GM19043 (cell line): ENCODE data around the gene TAF1B.
A peak's percentile ranks its signal among the peaks of the same experiment; 100 is the strongest.
"Not testable (repeated sequence)": the region's sequence is repeated elsewhere in the genome, so short reads cannot be mapped to it uniquely, and the experiment has no call there.

Experiments
- ATAC-seq: cut with Tn5 transposase; IDR thresholded peaks from one replicate; pipeline ENCODE4 v1.9.1; 2021; ENCODE audit warnings: low read depth; ENCODE audit not compliant: unreplicated experiment

The TAF1B gene

GRCh38 chr2:9877726-9878125, 34.5 kb downstream of the TAF1B start:
- no peak for ATAC-seq

DNA sequence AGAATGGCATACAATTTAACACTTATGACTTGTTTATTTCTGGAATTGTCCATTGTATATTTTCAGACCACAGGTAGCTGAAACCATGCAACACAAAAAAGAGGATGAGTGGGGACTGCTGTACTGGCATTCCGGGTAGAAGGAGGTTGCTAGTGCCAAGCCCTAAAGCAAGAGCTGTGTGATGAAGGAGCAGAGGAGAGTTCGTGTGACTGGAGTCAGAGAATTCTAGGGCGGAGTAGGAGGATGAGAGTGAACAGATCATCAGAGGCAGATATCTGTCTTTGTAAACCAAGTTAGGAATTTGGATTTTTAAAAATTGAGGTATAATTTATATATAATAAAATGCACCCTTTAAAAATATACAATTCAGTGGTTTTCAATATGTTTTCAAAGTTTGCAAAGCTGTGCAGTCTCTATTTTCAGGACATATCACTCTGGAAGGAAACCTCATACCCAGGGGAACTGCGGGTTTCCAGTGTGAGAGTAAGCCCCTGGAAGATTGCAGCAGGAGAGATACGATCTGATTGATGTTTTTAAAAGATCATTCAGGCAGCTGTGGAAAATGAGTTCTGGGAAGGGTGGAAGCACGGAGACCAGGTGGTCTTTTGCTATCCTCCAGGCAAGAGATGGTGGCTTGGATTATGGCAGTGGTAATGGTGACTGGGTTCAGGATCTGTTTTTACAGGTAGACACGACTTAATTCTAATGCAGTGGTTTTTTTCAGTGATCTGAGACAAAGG, 36.4 kb downstream of the TAF1B start:
- ATAC-seq: no peak

- ATAC-seq: no peak
These were observed 40.6 kb downstream of the TAF1B start for GRCh38 chr2:9883897-9884296.

DNA sequence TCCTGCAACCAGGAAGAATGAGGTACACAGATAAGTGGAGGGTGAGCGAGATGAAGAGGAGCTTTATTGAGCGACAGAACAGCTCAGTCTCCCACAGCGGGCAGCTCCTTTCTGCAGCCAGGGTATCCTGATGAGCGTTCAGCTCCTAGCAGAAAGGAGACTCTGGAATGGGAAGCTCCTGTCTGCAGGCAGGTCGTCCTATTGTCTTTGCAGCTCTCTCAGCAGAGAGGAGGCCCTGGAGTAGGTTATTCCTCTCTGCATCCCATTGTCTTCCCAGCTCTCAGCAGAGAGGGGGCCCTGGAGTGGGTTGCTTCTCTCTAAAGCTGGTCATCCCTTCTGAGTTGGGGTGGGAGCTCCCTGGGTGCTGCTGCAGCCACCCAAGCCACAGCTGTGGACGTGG, 41.2 kb downstream of the TAF1B start:
- ATAC-seq: no peak

DNA sequence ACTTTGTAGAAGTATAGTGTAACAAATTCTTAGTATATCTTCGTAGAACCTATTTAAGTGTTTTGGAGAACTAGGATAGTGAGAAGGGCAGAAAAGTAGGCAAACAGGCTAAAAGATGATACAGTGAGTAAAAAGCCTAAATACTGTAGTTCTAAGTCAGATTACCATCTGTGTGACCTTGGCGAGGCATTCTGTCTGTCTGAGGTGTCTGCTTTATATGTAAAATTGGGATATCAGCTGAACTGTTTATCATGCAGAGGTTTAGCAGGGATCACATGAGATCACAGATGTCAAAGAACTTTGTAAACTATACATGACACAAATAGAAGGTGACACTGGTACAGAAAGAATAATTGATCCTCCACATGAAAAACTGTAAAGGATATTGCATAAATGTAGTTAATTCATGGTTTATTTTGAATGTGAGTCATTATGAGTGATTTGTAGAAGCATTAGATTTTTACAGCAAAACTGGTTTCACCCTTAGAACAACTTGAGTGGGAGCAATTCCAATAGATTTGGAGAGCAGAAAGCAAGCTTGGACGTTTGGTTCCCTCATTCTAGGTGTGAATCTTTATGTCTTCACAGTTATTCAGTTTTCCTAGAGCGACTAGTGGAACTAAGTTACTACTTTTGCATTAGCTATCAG, 41.9 kb downstream of the TAF1B start:
- no peak for ATAC-seq

- ATAC-seq: no peak
These were observed 44.2 kb downstream of the TAF1B start for GRCh38 chr2:9887513-9887912.

GRCh38 chr2:9889812-9890261, 46.6 kb downstream of the TAF1B start:
- no peak for ATAC-seq

DNA sequence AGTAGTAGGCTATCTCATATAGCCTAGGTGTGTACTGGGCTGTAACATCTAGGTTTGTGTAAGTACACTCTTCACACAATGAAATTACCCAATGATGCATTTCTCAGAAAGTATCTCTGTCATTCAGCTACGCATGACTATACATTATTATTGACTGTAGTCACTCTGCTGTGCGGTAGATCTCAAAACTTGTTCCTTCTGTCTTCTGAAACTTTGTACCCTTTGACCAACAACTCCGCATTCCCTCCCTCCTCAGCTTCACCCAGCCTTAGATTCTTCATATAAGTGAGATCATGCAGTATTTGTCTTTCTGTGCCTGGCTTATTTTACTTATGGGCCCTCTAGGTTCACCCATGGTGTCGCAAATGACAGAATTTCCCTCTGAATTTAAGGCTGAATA, 49.0 kb downstream of the TAF1B start:
- ATAC-seq: no peak

- ATAC-seq: no peak
These were observed 52.7 kb downstream of the TAF1B start for GRCh38 chr2:9895669-9896590.

- ATAC-seq: no peak
These were observed 54.1 kb downstream of the TAF1B start for GRCh38 chr2:9897331-9897737.

DNA sequence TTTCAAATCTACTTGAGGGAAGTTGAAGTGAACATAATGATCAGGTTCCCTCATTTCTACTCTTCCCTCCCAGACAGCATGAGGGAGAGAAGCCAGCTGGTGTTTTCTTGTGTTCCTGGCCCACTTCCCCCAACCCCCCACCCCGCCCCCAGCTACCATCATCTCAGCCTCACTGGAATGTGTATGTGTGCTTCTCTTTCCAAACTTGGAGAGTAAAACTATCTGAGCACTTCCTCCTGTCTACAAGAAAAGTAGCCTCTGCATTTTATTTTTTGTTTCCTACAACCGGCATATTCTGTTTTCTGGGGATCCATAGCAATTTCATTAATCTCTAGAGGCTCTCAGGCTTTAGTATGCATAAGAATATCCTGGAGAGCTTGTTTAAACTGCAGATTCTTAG, 54.6 kb downstream of the TAF1B start:
- ATAC-seq: no peak

DNA sequence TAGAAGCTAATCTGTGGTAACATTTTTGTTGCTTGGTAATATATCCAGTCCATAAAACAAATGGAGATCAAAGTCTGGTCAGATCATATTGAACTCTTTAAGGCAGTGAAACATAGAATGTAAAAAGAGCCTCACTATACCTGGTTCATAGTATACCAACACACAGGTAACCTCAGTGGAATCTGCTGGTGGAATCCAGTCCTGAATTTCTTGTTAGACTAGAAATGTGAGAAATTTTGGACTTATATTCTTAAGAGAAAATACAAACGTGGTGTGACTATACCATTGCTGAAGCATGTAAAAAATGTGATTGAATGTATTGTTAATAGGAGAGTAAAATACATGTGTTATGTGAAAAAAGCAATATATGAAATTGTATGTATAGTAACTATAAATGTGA, 62.1 kb downstream of the TAF1B start:
- no peak for ATAC-seq

GRCh38 chr2:9907402-9907801, 64.1 kb downstream of the TAF1B start:
- ATAC-seq: no peak

GRCh38 chr2:9908639-9909038, 65.4 kb downstream of the TAF1B start:
- no peak for ATAC-seq

DNA sequence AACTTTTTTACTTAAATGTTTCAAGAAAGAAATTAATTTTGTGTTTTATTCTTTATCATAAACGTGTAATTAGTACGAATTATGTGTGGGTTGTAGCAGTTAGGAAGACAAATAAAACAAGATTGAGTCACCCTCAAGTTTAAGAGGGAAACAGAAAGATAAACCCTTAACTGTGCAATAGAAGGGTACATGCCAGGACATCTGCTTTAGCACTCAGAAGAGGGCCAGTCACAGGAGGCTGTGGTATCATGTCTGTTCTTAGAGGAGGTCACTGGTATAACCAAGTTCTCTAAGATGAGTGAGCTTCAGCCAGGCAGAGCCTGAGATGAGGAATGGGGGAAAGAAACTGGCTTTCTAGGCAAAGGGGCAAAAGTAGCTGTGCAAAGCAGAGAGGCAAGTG, 65.8 kb downstream of the TAF1B start:
- no peak for ATAC-seq

DNA sequence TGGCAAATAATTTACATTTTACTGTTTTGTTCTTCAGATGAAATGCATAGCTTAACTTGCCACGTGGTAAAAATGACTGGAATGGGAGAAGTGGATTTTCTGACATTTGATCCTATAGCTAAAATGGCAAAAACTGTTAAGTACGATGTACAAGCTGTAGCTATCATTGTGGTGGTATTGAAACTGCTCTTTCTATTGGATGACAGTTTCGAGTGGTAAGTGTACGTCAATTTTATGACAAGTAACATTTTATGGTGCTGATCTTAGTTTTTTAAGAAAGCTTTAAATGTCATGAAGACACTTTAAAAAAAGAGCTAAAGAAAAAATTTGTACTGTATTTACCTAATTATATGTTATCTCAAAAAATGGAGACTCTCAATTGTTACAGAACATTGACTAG, 67.4 kb downstream of the TAF1B start:
- no peak for ATAC-seq

- no peak for ATAC-seq
These were observed 69.2 kb downstream of the TAF1B start for GRCh38 chr2:9912468-9912867.

DNA sequence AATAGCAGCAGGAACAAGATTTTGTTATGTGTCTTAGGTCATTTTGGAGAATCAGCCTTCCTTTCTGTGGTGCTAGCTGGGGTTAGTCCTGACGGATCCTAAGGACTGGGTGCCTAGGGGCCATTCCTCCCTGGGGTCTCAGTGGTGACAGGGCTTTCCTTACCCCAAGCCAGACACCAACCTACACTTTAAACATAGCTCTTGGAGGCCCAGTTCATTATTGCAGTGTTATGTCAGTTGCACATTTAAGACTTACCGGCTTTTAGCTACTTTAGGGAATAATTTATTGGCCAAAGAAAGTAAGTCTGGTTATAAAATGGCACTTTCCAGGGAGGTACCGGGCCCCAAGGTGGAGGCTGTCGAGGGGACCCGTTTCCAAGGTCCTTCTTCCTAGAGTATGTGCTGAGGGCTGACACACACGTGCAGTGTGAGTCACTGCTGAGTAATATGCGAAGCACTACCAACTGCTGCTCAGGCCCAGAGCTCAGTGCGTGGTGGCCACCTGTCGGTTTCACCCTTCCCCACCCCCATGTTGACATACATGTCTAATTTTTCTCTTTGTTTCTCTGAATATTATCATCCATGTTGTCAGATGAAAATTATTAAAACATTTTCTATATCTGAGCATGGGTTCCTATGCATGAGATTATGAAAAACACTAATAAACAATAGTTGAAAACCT, 71.3 kb downstream of the TAF1B start:
- ATAC-seq: peak; percentile 100

DNA sequence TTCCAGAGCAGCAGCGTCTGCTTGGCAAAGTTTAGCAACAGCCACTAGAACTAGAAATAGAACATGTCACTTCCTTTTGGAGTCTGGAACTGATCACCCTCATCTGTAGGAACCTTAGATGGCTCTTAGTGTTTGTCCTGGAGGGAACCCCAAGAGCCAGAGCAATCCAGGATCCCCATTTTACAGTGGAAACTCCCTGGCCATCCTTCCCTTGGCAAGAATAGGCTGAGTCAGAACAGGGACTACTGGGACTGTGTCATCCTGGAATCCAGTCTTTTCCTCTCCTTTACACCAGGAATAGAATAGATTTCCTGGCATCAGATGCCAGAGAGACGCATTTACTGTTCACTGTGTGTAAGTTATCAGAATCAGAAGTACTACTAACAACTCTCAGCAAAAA, 75.0 kb downstream of the TAF1B start:
- ATAC-seq: no peak

DNA sequence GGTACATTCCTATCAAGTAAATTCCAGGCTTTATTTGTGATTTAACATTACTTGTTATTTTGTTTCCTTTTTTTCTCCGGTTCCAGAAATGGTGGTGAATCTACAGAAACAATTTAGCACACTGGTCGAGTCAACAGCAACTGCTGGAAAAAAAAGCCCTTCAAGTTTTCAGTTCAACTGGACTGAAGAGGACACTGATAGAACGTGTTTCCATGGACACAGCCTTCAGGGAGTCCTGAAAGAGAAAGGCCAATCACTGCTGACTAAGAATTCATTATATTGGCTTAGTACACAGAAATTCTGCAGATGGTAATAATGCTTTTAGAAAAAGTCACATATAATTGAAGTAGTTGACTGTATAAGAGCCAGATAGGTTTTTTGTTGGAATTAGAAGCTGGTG, 76.2 kb downstream of the TAF1B start:
- no peak for ATAC-seq

DNA sequence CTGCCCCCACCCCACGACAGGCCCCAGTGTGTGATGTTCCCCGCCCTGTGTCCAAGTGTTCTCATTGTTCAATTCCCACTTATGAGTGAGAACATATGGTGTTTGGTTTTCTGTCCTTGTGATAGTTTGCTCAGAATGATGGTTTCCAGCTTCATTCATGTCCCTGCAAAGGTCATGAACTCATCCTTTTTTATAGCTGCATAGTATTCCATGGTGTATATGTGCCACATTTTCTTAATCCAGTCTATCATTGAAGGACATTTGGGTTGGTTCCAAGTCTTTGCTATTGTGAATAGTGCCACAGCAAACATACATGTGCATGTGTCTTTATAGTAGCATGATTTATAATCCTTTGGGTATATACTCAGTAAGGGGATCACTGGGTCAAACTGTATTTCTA, 83.7 kb downstream of the TAF1B start:
- not testable (repeated sequence) for ATAC-seq
